Medulla oblongata (tissue), 1 donor: ENCODE measurements around the gene RHD.
"Not testable (repeated sequence)": the region's sequence is repeated elsewhere in the genome, so short reads cannot be mapped to it uniquely, and the experiment has no call there.

Source experiments
- DNase-seq: peaks from one replicate; pipeline ENCODE4 v3.0.0-alpha.2; 2015; ENCODE audit errors: extremely low spot score

RHD gene

GRCh38 chr1:25257196-25257595 lies 15.1 kb upstream of the RHD start:
- no peak for DNase-seq

GRCh38 chr1:25259813-25260212 lies 12.5 kb upstream of the RHD start:
- DNase-seq = not testable (repeated sequence)

GRCh38 chr1:25260336-25260735 lies 12.0 kb upstream of the RHD start:
- DNase-seq = not testable (repeated sequence)

- DNase-seq = not testable (repeated sequence)
These were observed 5.6 kb upstream of the RHD start for GRCh38 chr1:25266554-25267287.

- peak; percentile 45 for DNase-seq
These were observed 4.8 kb upstream of the RHD start for GRCh38 chr1:25267288-25268142.

- DNase-seq = not testable (repeated sequence)
These were observed 4.1 kb upstream of the RHD start for GRCh38 chr1:25268143-25268760.

- not testable (repeated sequence) for DNase-seq
These were observed 3.3 kb downstream of the RHD start for GRCh38 chr1:25275648-25276047.

- not testable (repeated sequence) for DNase-seq
These were observed 5.0 kb downstream of the RHD start for GRCh38 chr1:25277295-25277694.

- not testable (repeated sequence) for DNase-seq
These were observed 6.0 kb downstream of the RHD start for GRCh38 chr1:25278358-25278757.

- DNase-seq = not testable (repeated sequence)
These were observed 6.5 kb downstream of the RHD start for GRCh38 chr1:25278790-25279189.

- not testable (repeated sequence) for DNase-seq
These were observed 7.4 kb downstream of the RHD start for GRCh38 chr1:25279693-25280111.

GRCh38 chr1:25285862-25286261 lies 13.6 kb downstream of the RHD start:
- DNase-seq = not testable (repeated sequence)

- not testable (repeated sequence) for DNase-seq
These were observed 14.9 kb downstream of the RHD start for GRCh38 chr1:25287164-25287563.

- not testable (repeated sequence) for DNase-seq
These were observed 16.3 kb downstream of the RHD start for GRCh38 chr1:25288573-25289101.

- not testable (repeated sequence) for DNase-seq
These were observed 17.7 kb downstream of the RHD start for GRCh38 chr1:25290043-25290442.

- DNase-seq = not testable (repeated sequence)
These were observed 21.1 kb downstream of the RHD start for GRCh38 chr1:25293426-25293825.

GRCh38 chr1:25294889-25295826 lies 22.8 kb downstream of the RHD start:
- not testable (repeated sequence) for DNase-seq

- DNase-seq = not testable (repeated sequence)
These were observed 24.2 kb downstream of the RHD start for GRCh38 chr1:25296501-25296900.

GRCh38 chr1:25300729-25301128 lies 28.4 kb downstream of the RHD start:
- DNase-seq = not testable (repeated sequence)

GRCh38 chr1:25302330-25302729 lies 30.0 kb downstream of the RHD start:
- DNase-seq = not testable (repeated sequence)

GRCh38 chr1:25304936-25305335 lies 32.6 kb downstream of the RHD start:
- not testable (repeated sequence) for DNase-seq
